22Rv1 (cell line): ENCODE measurements around the gene ADGRA3.

Experiments
- ZFX ChIP-seq: fragments of 450-650 bp; IDR thresholded peaks from 2 replicates; pipeline ENCODE4 v1.6.1; 2017; ENCODE audit warnings: antibody characterized with exemption, borderline replicate concordance
- TF ChIP-seq, protein P1 (sequence below): fragments of 450-650 bp; IDR thresholded peaks from 2 replicates; pipeline ENCODE4 v1.5.1; 2017; ENCODE audit warnings: mild to moderate bottlenecking

DNA sequence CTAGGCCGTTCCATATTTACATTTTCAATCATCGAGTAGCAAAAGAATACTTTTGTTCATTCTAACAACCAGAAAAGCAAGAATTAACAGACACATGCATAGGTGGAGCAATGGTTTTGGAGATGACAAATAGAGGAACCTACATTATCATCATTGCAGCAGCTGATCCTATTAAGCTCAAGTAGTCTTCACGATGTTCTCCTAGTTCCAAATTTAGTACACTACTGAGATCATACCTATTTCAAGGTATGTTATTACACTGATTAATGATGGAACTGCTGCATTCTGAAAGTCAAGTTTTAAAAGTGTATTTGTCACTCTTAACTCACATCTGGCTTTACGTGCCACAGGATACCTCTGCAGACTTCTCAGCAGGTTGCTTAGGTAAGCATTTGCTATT lies 87.4 kb downstream of the ADGRA3 start:
- TF ChIP-seq, protein P1, sequence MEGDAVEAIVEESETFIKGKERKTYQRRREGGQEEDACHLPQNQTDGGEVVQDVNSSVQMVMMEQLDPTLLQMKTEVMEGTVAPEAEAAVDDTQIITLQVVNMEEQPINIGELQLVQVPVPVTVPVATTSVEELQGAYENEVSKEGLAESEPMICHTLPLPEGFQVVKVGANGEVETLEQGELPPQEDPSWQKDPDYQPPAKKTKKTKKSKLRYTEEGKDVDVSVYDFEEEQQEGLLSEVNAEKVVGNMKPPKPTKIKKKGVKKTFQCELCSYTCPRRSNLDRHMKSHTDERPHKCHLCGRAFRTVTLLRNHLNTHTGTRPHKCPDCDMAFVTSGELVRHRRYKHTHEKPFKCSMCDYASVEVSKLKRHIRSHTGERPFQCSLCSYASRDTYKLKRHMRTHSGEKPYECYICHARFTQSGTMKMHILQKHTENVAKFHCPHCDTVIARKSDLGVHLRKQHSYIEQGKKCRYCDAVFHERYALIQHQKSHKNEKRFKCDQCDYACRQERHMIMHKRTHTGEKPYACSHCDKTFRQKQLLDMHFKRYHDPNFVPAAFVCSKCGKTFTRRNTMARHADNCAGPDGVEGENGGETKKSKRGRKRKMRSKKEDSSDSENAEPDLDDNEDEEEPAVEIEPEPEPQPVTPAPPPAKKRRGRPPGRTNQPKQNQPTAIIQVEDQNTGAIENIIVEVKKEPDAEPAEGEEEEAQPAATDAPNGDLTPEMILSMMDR, result no peak
- TF ChIP-seq ZFX, result no peak
